ENCODE data around the gene PCMT1. TPM values are rescaled to one million over a fixed set of nuclear protein-coding genes. Genes with fewer than 3 reads are reported as not detected.
"Not testable (repeated sequence)": the region's sequence is repeated elsewhere in the genome, so short reads cannot be mapped to it uniquely, and the experiment has no call there.

The PCMT1 gene
- polyA plus RNA-seq, 3 donors = 84.8 to 315 (median 262) TPM

GRCh38 chr6:149733089-149733720 is 16.3 kb upstream of the PCMT1 start:
- Histone ChIP-seq H3K9me3 (replicated peaks in 1 of 2; ENCODE audit: control insufficient read depth in 1 of 2, insufficient read depth in 1 of 2, low read length in 2 of 2) (no peaks in the 10 kb centered on the region), H3K4me1 (ENCODE audit: control insufficient read depth in 1 of 2, insufficient read depth in 2 of 2, low read length in 2 of 2) (peaks cover 25 to 27% of the 10 kb centered on the region in 2 donors), H2AFZ (ENCODE audit: insufficient read depth, low read depth, low read length, poor library complexity, severe bottlenecking) (no peak overlapping the region), H3K27ac (ENCODE audit: low read depth in 1 of 2, low read length in 2 of 2) (peak overlapping the region in 1 of 2 donors; percentile 56), H3K27me3 (ENCODE audit: control insufficient read depth in 2 of 2, insufficient read depth in 2 of 2, low read length in 2 of 2) (no peaks in the 10 kb centered on the region), H4K20me1 (ENCODE audit: insufficient read depth, low read length) (no peaks in the 10 kb centered on the region), H3K79me2 (ENCODE audit: insufficient read depth, low read length) (peaks cover 11% of the 10 kb centered on the region), H3K36me3 (replicated peaks in 1 of 2; ENCODE audit: control insufficient read depth in 1 of 2, insufficient read depth in 2 of 2, low read length in 2 of 2) (peaks cover 46 to 65% of the 10 kb centered on the region in 2 donors), H3K9ac (ENCODE audit: insufficient read depth, low read length, poor library complexity, severe bottlenecking) (no peak overlapping the region), H3K4me3 (replicated peaks in 1 of 3; ENCODE audit: low read depth in 2 of 3, low read length in 3 of 3) (no peak overlapping the region), H3K4me2 (replicated peaks; ENCODE audit: extremely low read depth, low read length, poor library complexity, severe bottlenecking) (no peak overlapping the region)
- no peak for DNase-seq
- Mint-ChIP-seq H3K36me3 (peaks cover 24 to 62% of the 10 kb centered on the region in 2 donors), H3K4me3 (no peak overlapping the region), H3K9me3 (no peaks in the 10 kb centered on the region), H3K4me1 (peaks cover 24% of the 10 kb centered on the region), H3K27ac (peak overlapping the region in 1 of 7 donors; percentile 60), H3K27me3 (ENCODE audit: low read depth in 3 of 3) (no peaks in the 10 kb centered on the region)
- TF ChIP-seq CTCF (IDR thresholded peaks at IDR 0.05) = no peak
- intact Hi-C loops (cut with micrococcal nuclease) = no loop called here
- 100% methylated on average over 2 of the region's 2 CpGs for WGBS (ENCODE audit: insufficient coverage)

GRCh38 chr6:149734915-149735314 is 14.6 kb upstream of the PCMT1 start:
- H3K9ac ChIP-seq (ENCODE audit: insufficient read depth, low read length, poor library complexity, severe bottlenecking) = no peak overlapping the region
- H4K20me1 ChIP-seq (ENCODE audit: insufficient read depth, low read length) = no peaks in the 10 kb centered on the region
- Mint-ChIP-seq H3K27ac (no peak overlapping the region), H3K4me1 (peaks cover 8% of the 10 kb centered on the region), H3K36me3 (peaks cover 34 to 78% of the 10 kb centered on the region in 2 donors), H3K9me3 (no peaks in the 10 kb centered on the region), H3K4me3 (no peak overlapping the region), H3K27me3 (ENCODE audit: low read depth in 3 of 3) (no peaks in the 10 kb centered on the region)
- H3K4me1 ChIP-seq (ENCODE audit: control insufficient read depth in 1 of 2, insufficient read depth in 2 of 2, low read length in 2 of 2) = peaks cover 8 to 10% of the 10 kb centered on the region in 2 donors
- H3K4me2 ChIP-seq (replicated peaks; ENCODE audit: extremely low read depth, low read length, poor library complexity, severe bottlenecking) = no peak overlapping the region
- intact Hi-C loops (cut with micrococcal nuclease) = no loop called here
- no peaks in the 10 kb centered on the region for H3K9me3 ChIP-seq (replicated peaks in 1 of 2; ENCODE audit: control insufficient read depth in 1 of 2, insufficient read depth in 1 of 2, low read length in 2 of 2)
- peaks cover 9% of the 10 kb centered on the region for H3K79me2 ChIP-seq (ENCODE audit: insufficient read depth, low read length)
- no CpG with 5 or more reads among the region's 1 CpG for whole genome bisulfite sequencing (ENCODE audit: insufficient coverage)
- DNase-seq = no peak
- H3K36me3 ChIP-seq (replicated peaks in 1 of 2; ENCODE audit: control insufficient read depth in 1 of 2, insufficient read depth in 2 of 2, low read length in 2 of 2) = peaks cover 63 to 82% of the 10 kb centered on the region in 2 donors
- no peak for TF ChIP-seq CTCF (IDR thresholded peaks at IDR 0.05)
- no peak overlapping the region for H3K27ac ChIP-seq (ENCODE audit: low read depth in 1 of 2, low read length in 2 of 2)
- H2AFZ ChIP-seq (ENCODE audit: insufficient read depth, low read depth, low read length, poor library complexity, severe bottlenecking) = no peak overlapping the region
- no peaks in the 10 kb centered on the region for H3K27me3 ChIP-seq (ENCODE audit: control insufficient read depth in 2 of 2, insufficient read depth in 2 of 2, low read length in 2 of 2)
- no peak overlapping the region for H3K4me3 ChIP-seq (replicated peaks in 1 of 3; ENCODE audit: low read depth in 2 of 3, low read length in 3 of 3)

- H3K27me3 Mint-ChIP-seq (ENCODE audit: low read depth in 3 of 3); H3K9me3 ChIP-seq (replicated peaks in 1 of 2; ENCODE audit: control insufficient read depth in 1 of 2, insufficient read depth in 1 of 2, low read length in 2 of 2); DNase-seq; H2AFZ ChIP-seq (ENCODE audit: insufficient read depth, low read depth, low read length, poor library complexity, severe bottlenecking); H4K20me1 ChIP-seq (ENCODE audit: insufficient read depth, low read length); H3K27me3 ChIP-seq (ENCODE audit: control insufficient read depth in 2 of 2, insufficient read depth in 2 of 2, low read length in 2 of 2); intact Hi-C loops (cut with micrococcal nuclease); H3K9me3 Mint-ChIP-seq: not testable (repeated sequence)
- Mint-ChIP-seq H3K36me3 (peaks cover 29 to 34% of the 10 kb centered on the region in 2 donors), H3K4me1 (peaks cover 19% of the 10 kb centered on the region), H3K27ac (peak overlapping the region in 3 of 7 donors; percentile 15 to 95 (median 16)), H3K4me3 (peak overlapping the region in 1 of 2 donors; percentile 98)
- Histone ChIP-seq H3K4me3 (replicated peaks in 1 of 3; ENCODE audit: low read depth in 2 of 3, low read length in 3 of 3) (peak overlapping the region in 1 of 3 experiments; percentile 87), H3K9ac (ENCODE audit: insufficient read depth, low read length, poor library complexity, severe bottlenecking) (peak overlapping the region; percentile 81), H3K4me2 (replicated peaks; ENCODE audit: extremely low read depth, low read length, poor library complexity, severe bottlenecking) (peak overlapping the region; percentile 89), H3K27ac (ENCODE audit: low read depth in 1 of 2, low read length in 2 of 2) (peak overlapping the region in 1 of 2 donors; percentile 88), H3K36me3 (replicated peaks in 1 of 2; ENCODE audit: control insufficient read depth in 1 of 2, insufficient read depth in 2 of 2, low read length in 2 of 2) (peaks cover 26 to 32% of the 10 kb centered on the region in 2 donors), H3K4me1 (ENCODE audit: control insufficient read depth in 1 of 2, insufficient read depth in 2 of 2, low read length in 2 of 2) (peaks cover 14 to 28% of the 10 kb centered on the region in 2 donors), H3K79me2 (ENCODE audit: insufficient read depth, low read length) (peaks cover 40% of the 10 kb centered on the region)
- 97% methylated on average over 5 of the region's 10 CpGs for WGBS (ENCODE audit: insufficient coverage)
Measured at GRCh38 chr6:149745252-149745651, 4.3 kb upstream of the PCMT1 start.
